HepG2 (cell line): ENCODE results near the gene SPIN1. TPM values are rescaled to one million over a fixed set of nuclear protein-coding genes. Genes with fewer than 3 reads are reported as not detected.
A peak's percentile ranks its signal among the peaks of the same experiment; 100 is the strongest.

Source experiments
- BORCS8-MEF2B ChIP-seq: sonication (generic); formaldehyde crosslinking; IDR thresholded peaks from 2 replicates; pipeline ENCODE4 v1.8.0; 2022; ENCODE audit warnings: mild to moderate bottlenecking, missing genetic modification reagents
- CBFB ChIP-seq: sonication (generic); formaldehyde crosslinking; IDR thresholded peaks from 2 replicates; pipeline ENCODE4 v1.4.0; 2020; ENCODE audit warnings: missing genetic modification reagents
- CBX5 ChIP-seq: sonication (generic); formaldehyde crosslinking; IDR thresholded peaks from 2 replicates; pipeline ENCODE4 v1.4.0; 2020; ENCODE audit warnings: missing genetic modification reagents, borderline replicate concordance
- FOSL2 ChIP-seq: sonication (generic); formaldehyde crosslinking; IDR thresholded peaks from 2 replicates; pipeline ENCODE4 v1.4.0; 2020; ENCODE audit warnings: missing genetic modification reagents
- HNF4A ChIP-seq: sonication (generic); formaldehyde crosslinking; IDR thresholded peaks from 2 replicates; pipeline ENCODE4 v1.4.0; 2020; ENCODE audit warnings: missing genetic modification reagents
- NCOR1 ChIP-seq: fragments of 200-600 bp; sonication (generic); IDR thresholded peaks from 2 replicates; pipeline ENCODE4 v1.7.0; 2017; ENCODE audit warnings: antibody characterized with exemption, low read length, borderline replicate concordance
- RARA ChIP-seq: IDR thresholded peaks from 2 replicates; pipeline ENCODE4 v1.6.1; 2016; ENCODE audit warnings: missing genetic modification reagents, missing compliant biosample characterization
- SP5 ChIP-seq: IDR thresholded peaks from 2 replicates; pipeline ENCODE4 v1.6.1; 2016; ENCODE audit warnings: low read depth, borderline replicate concordance
- SRSF4 ChIP-seq: fragments of 200-400 bp; formaldehyde crosslinking; IDR thresholded peaks from one replicate; pipeline ENCODE4 v1.6.1; 2018; ENCODE audit warnings: mild to moderate bottlenecking, low read depth, low read length, moderate library complexity; ENCODE audit not compliant: poor library complexity, severe bottlenecking
- TMF1 ChIP-seq: sonication (generic); formaldehyde crosslinking; IDR thresholded peaks from 2 replicates; pipeline ENCODE4 v1.8.1; 2022; ENCODE audit warnings: low read depth, missing genetic modification reagents
- ZKSCAN1 ChIP-seq: fragments of 150-350 bp; IDR thresholded peaks from 2 replicates; pipeline ENCODE4 v1.6.1; 2014; ENCODE audit warnings: low read length
- ZNF12 ChIP-seq: sonication (generic); formaldehyde crosslinking; IDR thresholded peaks from 2 replicates; pipeline ENCODE4 v1.5.0; 2020; ENCODE audit warnings: missing genetic modification reagents
- ZNF180 ChIP-seq: sonication (generic); formaldehyde crosslinking; IDR thresholded peaks from 2 replicates; pipeline ENCODE4 v1.4.0; 2020; ENCODE audit warnings: low read depth, missing genetic modification reagents, borderline replicate concordance
- ZNF274 ChIP-seq: sonication (generic); formaldehyde crosslinking; IDR thresholded peaks from 2 replicates; pipeline ENCODE4 v1.5.1; 2020; ENCODE audit warnings: mild to moderate bottlenecking, missing genetic modification reagents
- ZNF644 ChIP-seq: IDR thresholded peaks from 2 replicates; pipeline ENCODE4 v1.6.1; 2016; ENCODE audit warnings: low read depth
- ZNF660 ChIP-seq: sonication (generic); formaldehyde crosslinking; IDR thresholded peaks from 2 replicates; pipeline ENCODE4 v1.5.1; 2020; ENCODE audit warnings: mild to moderate bottlenecking, low read depth, missing genetic modification reagents, borderline replicate concordance
- polyA plus RNA-seq, 8 experiments: library from polyadenylated mRNA; depleted of rRNA in 3 of 8; stranded (reverse) in 7 of 8; unstranded in 1 of 8; fragments of >200 nt; fragmentation: Illumina TruSeq in 4 of 8; extraction: Trizol in 4 of 8; gene quantifications; 2 replicates each; pipeline versions ENCODE4 v1.2.1 to v1.2.3, GENCODE V29; 2011 to 2016; ENCODE audit warnings: low read depth in 4 of 8, missing spikeins in 1 of 8, mixed read lengths in 1 of 8; ENCODE audit not compliant: insufficient read depth in 1 of 8
- total RNA-seq, 5 experiments: library from RNA; depleted of rRNA; stranded (reverse); fragments of >200 nt; fragmentation: Illumina TruSeq; extraction: Trizol; gene quantifications; 2 replicates each; pipeline ENCODE4 v1.2.3, GENCODE V29; 2016; ENCODE audit warnings: low read depth in 1 of 5
- TF ChIP-seq, protein P1 (sequence below): sonication (generic); formaldehyde crosslinking; IDR thresholded peaks from 2 replicates; pipeline ENCODE4 v1.4.0; 2020; ENCODE audit warnings: missing genetic modification reagents, borderline replicate concordance
- TF ChIP-seq, protein P2 (sequence below): conservative IDR thresholded peaks from 2 replicates; pipeline ENCODE4 v1.6.1; 2018; ENCODE audit warnings: missing genetic modification reagents
- TF ChIP-seq, protein P3 (sequence below): sonication (generic); formaldehyde crosslinking; IDR thresholded peaks from 2 replicates; pipeline ENCODE4 v1.4.0; 2020; ENCODE audit warnings: mild to moderate bottlenecking, missing genetic modification reagents
- TF ChIP-seq, protein P4 (sequence below): sonication (generic); formaldehyde crosslinking; IDR thresholded peaks from 2 replicates; pipeline ENCODE4 v1.5.0; 2020; ENCODE audit warnings: mild to moderate bottlenecking, missing genetic modification reagents, borderline replicate concordance

SPIN1 gene
- total and polyA plus RNA-seq, 2 of the 13 experiments (the other 11 are each of a cell fraction or from before 2014, with no cell fraction given): 20.0 to 24.3 TPM

GRCh38 chr9:88388886-88389605, 802 bp downstream of the SPIN1 start (continued):
- TF ChIP-seq, protein P1, sequence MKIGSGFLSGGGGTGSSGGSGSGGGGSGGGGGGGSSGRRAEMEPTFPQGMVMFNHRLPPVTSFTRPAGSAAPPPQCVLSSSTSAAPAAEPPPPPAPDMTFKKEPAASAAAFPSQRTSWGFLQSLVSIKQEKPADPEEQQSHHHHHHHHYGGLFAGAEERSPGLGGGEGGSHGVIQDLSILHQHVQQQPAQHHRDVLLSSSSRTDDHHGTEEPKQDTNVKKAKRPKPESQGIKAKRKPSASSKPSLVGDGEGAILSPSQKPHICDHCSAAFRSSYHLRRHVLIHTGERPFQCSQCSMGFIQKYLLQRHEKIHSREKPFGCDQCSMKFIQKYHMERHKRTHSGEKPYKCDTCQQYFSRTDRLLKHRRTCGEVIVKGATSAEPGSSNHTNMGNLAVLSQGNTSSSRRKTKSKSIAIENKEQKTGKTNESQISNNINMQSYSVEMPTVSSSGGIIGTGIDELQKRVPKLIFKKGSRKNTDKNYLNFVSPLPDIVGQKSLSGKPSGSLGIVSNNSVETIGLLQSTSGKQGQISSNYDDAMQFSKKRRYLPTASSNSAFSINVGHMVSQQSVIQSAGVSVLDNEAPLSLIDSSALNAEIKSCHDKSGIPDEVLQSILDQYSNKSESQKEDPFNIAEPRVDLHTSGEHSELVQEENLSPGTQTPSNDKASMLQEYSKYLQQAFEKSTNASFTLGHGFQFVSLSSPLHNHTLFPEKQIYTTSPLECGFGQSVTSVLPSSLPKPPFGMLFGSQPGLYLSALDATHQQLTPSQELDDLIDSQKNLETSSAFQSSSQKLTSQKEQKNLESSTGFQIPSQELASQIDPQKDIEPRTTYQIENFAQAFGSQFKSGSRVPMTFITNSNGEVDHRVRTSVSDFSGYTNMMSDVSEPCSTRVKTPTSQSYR (CRISPR knock-in tag): 0 out of 2 replicates have a peak, but pooled peaks have one; percentile 20
- peak; percentile 20; the same call in 1 of the 2 replicates for TF ChIP-seq SP5
- 0 out of 2 replicates have a peak, but pooled peaks have one; percentile 12 for TF ChIP-seq ZNF12 (CRISPR knock-in tag)
- TF ChIP-seq BORCS8-MEF2B: 0 out of 2 replicates have a peak, but pooled peaks have one; percentile 31
- TF ChIP-seq CBFB (CRISPR knock-in tag): 0 out of 2 replicates have a peak, but pooled peaks have one; percentile 27
- TF ChIP-seq, protein P2, sequence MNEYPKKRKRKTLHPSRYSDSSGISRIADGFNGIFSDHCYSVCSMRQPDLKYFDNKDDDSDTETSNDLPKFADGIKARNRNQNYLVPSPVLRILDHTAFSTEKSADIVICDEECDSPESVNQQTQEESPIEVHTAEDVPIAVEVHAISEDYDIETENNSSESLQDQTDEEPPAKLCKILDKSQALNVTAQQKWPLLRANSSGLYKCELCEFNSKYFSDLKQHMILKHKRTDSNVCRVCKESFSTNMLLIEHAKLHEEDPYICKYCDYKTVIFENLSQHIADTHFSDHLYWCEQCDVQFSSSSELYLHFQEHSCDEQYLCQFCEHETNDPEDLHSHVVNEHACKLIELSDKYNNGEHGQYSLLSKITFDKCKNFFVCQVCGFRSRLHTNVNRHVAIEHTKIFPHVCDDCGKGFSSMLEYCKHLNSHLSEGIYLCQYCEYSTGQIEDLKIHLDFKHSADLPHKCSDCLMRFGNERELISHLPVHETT: peak; percentile 23; the same call in 1 of the 2 replicates
- TF ChIP-seq ZNF660: no peak
- no peak for TF ChIP-seq ZNF644 (CRISPR knock-in tag)
- no peak for TF ChIP-seq SRSF4
- TF ChIP-seq NCOR1: no peak
- peak; percentile 88 for TF ChIP-seq RARA (CRISPR knock-in tag)
- TF ChIP-seq, protein P3, sequence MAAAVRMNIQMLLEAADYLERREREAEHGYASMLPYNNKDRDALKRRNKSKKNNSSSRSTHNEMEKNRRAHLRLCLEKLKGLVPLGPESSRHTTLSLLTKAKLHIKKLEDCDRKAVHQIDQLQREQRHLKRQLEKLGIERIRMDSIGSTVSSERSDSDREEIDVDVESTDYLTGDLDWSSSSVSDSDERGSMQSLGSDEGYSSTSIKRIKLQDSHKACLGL (CRISPR knock-in tag): 0 out of 2 replicates have a peak, but pooled peaks have one; percentile 23
- 0 out of 2 replicates have a peak, but pooled peaks have one; percentile 56 for TF ChIP-seq CBX5 (CRISPR knock-in tag)
- 0 out of 2 replicates have a peak, but pooled peaks have one; percentile 26 for TF ChIP-seq ZNF274
- TF ChIP-seq ZKSCAN1: no peak
- peak; percentile 29 for TF ChIP-seq FOSL2
- TF ChIP-seq ZNF180 (CRISPR knock-in tag): no peak
- 0 out of 2 replicates have a peak, but pooled peaks have one; percentile 14 for TF ChIP-seq HNF4A (CRISPR knock-in tag)
- TF ChIP-seq TMF1 (CRISPR knock-in tag): no peak
- TF ChIP-seq, protein P4, sequence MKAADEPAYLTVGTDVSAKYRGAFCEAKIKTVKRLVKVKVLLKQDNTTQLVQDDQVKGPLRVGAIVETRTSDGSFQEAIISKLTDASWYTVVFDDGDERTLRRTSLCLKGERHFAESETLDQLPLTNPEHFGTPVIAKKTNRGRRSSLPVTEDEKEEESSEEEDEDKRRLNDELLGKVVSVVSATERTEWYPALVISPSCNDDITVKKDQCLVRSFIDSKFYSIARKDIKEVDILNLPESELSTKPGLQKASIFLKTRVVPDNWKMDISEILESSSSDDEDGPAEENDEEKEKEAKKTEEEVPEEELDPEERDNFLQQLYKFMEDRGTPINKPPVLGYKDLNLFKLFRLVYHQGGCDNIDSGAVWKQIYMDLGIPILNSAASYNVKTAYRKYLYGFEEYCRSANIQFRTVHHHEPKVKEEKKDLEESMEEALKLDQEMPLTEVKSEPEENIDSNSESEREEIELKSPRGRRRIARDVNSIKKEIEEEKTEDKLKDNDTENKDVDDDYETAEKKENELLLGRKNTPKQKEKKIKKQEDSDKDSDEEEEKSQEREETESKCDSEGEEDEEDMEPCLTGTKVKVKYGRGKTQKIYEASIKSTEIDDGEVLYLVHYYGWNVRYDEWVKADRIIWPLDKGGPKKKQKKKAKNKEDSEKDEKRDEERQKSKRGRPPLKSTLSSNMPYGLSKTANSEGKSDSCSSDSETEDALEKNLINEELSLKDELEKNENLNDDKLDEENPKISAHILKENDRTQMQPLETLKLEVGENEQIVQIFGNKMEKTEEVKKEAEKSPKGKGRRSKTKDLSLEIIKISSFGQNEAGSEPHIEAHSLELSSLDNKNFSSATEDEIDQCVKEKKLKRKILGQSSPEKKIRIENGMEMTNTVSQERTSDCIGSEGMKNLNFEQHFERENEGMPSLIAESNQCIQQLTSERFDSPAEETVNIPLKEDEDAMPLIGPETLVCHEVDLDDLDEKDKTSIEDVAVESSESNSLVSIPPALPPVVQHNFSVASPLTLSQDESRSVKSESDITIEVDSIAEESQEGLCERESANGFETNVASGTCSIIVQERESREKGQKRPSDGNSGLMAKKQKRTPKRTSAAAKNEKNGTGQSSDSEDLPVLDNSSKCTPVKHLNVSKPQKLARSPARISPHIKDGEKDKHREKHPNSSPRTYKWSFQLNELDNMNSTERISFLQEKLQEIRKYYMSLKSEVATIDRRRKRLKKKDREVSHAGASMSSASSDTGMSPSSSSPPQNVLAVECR (CRISPR knock-in tag): peak; percentile 63; the same call in 1 of the 2 replicates
